Activated naive CD8-positive, alpha-beta T cell treated with anti-CD3 and anti-CD28 coated beads, Interleukin-2, amount 10 ng/mL, durations not matched to agents 7 days and 5 days (primary cell): ENCODE data around the gene BST1. TPM values are rescaled to one million over a fixed set of nuclear protein-coding genes. Genes with fewer than 3 reads are reported as not detected.

ENCODE experiments used
- ATAC-seq: fragments of 150-1000 bp; cut with Tn5 transposase; one replicate; pipeline ENCODE4 v1.10.0; 2021; ENCODE audit warnings: low read depth, moderate library complexity
- POLR2A ChIA-PET: fragments of 350-600 bp; sonication (Branson Sonifier 250); formaldehyde crosslinking; loops from one replicate; lab custom pipeline; 2021; ENCODE audit warnings: antibody characterized with exemption; lab: Charles Lee
- DNase-seq: peaks from one replicate; pipeline ENCODE4 v3.0.0; 2021
- H3K27ac Mint-ChIP-seq: one replicate; pipeline ENCODE4 v1.8.0; 2022; ENCODE audit warnings: mild to moderate bottlenecking, mixed read lengths
- H3K27me3 Mint-ChIP-seq: one replicate; pipeline ENCODE4 v1.8.0; 2022; ENCODE audit warnings: mild to moderate bottlenecking, moderate library complexity, mixed read lengths
- H3K36me3 Mint-ChIP-seq: one replicate; pipeline ENCODE4 v1.8.0; 2021; ENCODE audit warnings: mild to moderate bottlenecking, mixed read lengths
- H3K4me1 Mint-ChIP-seq: one replicate; pipeline ENCODE4 v1.8.0; 2021; ENCODE audit warnings: mixed read lengths
- H3K4me3 Mint-ChIP-seq: one replicate; pipeline ENCODE4 v1.8.0; 2022; ENCODE audit warnings: mild to moderate bottlenecking, moderate library complexity, mixed read lengths
- H3K9me3 Mint-ChIP-seq: one replicate; pipeline ENCODE4 v1.8.0; 2021; ENCODE audit warnings: mixed read lengths
- total RNA-seq, 2 experiments: library from RNA; stranded (reverse); gene quantifications; one replicate each; pipeline ENCODE4 v1.2.3, GENCODE V29; 2021

Gene BST1
- total RNA-seq, 2 experiments from 2014 or later, result 0.78 to 0.91 TPM

DNA sequence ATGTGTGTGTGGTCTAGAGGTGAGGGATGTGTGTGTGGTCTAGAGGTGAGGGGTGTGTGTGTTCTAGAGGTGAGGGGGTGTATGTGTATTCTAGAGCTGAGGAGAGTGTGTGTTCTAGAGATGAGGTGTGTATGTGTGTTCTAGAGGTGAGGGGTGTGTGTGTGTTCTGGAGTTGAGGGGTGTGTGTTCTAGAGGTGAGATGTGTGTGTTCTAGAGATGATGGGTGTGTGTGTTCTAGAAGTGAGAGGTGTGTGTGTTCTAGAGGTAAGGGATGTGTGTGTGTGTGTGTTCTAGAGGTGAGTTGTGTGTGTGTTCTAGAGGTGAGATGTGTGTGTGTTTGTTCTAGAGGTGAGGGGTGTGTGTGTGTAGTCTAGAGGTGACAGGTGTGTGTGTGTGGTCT lies 1.3 kb downstream of the BST1 start:
- no peaks in the 10 kb centered on the region for H3K36me3 Mint-ChIP-seq
- peaks cover 14% of the 10 kb centered on the region for H3K4me1 Mint-ChIP-seq
- H3K4me3 Mint-ChIP-seq, result peak overlapping the region; percentile 93
- peaks cover 21% of the 10 kb centered on the region for H3K27me3 Mint-ChIP-seq
- no peak overlapping the region for H3K27ac Mint-ChIP-seq
- no peak for DNase-seq
- ATAC-seq, result no peak
- no peaks in the 10 kb centered on the region for H3K9me3 Mint-ChIP-seq
- POLR2A ChIA-PET, result no interaction called here

DNA sequence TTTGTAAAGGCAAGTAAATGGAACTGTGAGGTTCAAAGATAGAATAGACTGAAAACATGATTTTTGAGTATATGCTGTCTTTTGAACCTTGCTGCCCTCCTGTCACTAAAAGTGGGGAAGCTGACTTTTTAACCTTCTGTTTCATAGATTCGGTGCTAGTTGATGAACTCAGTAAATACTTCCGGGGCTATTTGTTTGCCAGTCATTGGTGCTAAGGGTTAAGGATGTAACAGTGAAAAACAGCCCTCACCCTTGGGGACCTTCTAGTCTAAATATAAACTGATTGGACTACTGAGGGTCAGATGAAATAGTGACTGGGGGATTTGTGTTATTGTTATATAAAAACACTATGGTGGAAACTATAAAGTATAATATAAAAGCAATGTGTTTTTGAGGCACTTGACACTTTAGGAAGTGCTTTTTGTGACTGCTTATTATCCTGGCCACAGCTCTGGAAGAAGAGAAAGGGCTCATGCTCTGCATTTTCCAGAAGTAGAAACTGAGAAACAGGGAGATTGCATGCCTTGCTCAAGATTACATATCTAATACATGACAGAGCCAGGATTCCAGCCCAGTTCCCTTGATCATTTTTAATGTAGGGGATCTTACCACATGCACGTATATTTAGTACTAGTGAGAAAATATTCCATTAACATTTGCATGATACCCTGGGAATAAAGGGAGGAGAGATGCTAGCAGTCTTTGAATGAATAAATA lies 3.9 kb downstream of the BST1 start:
- no peak overlapping the region for H3K4me3 Mint-ChIP-seq
- H3K36me3 Mint-ChIP-seq, result no peaks in the 10 kb centered on the region
- no peaks in the 10 kb centered on the region for H3K9me3 Mint-ChIP-seq
- POLR2A ChIA-PET, result no interaction called here
- H3K4me1 Mint-ChIP-seq, result peaks cover 14% of the 10 kb centered on the region
- H3K27ac Mint-ChIP-seq, result no peak overlapping the region
- ATAC-seq (no peak), DNase-seq (no peak)
- peaks cover 9% of the 10 kb centered on the region for H3K27me3 Mint-ChIP-seq

DNA sequence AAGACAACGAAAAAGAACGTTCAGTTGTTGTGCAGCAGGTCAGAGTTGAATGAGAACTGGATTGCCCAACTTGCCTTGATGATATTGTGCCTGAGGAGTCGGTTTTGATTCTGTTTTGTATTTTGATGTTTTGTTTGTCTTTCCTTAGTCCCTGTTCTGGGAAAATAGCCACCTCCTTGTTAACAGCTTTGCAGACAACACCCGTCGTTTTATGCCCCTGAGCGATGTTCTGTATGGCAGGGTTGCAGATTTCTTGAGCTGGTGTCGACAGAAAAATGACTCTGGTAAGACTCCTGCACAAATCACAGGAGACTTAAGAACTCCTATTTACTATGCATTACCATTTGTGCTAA lies 4.5 kb downstream of the BST1 start:
- H3K9me3 Mint-ChIP-seq, result no peaks in the 10 kb centered on the region
- no peak overlapping the region for H3K27ac Mint-ChIP-seq
- no peak for DNase-seq
- H3K4me3 Mint-ChIP-seq, result no peak overlapping the region
- ATAC-seq, result no peak
- POLR2A ChIA-PET, result no interaction called here
- H3K36me3 Mint-ChIP-seq, result no peaks in the 10 kb centered on the region
- peaks cover 9% of the 10 kb centered on the region for H3K27me3 Mint-ChIP-seq
- peaks cover 14% of the 10 kb centered on the region for H3K4me1 Mint-ChIP-seq

DNA sequence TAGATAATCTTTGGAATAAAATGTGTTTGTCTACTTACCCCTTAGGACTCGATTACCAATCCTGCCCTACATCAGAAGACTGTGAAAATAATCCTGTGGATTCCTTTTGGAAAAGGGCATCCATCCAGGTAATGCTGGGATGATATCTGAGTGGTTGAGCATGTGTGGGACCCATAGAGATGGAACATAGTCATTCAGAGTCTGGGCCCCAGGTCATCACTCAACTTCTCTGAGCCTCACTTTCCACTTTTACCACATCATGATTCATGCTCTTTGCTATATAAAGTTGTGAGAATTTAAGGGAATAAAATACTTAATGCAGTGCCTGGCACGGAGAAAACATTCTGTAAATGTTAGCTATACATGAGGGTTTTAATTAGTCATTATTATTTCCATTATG lies 8.9 kb downstream of the BST1 start:
- Mint-ChIP-seq H3K36me3 (no peaks in the 10 kb centered on the region), H3K4me3 (no peak overlapping the region), H3K4me1 (no peaks in the 10 kb centered on the region), H3K27ac (no peak overlapping the region), H3K9me3 (no peaks in the 10 kb centered on the region), H3K27me3 (peaks cover 2% of the 10 kb centered on the region)
- ATAC-seq (no peak), DNase-seq (no peak)
- POLR2A ChIA-PET, result no interaction called here

DNA sequence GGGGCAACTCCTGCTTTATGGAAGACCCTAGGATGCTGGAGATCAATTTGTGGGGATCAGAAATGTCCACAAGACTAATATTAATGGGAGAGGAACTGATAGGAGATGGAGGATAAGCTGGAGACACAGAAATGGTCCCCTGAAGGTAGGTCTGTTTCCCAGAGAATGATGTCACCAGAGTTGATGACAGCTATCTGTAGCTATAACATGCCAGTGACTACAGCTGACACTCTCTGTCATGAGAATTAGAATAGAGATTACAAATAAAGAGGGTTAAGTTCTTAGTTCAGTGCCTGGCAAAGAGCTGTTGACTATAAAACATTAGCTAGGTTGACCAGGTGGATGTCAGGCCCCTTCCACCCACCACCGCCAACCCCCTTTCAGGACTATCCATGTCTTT lies 9.3 kb downstream of the BST1 start:
- no peaks in the 10 kb centered on the region for H3K4me1 Mint-ChIP-seq
- no peak for ATAC-seq
- peaks cover 2% of the 10 kb centered on the region for H3K27me3 Mint-ChIP-seq
- no peak overlapping the region for H3K27ac Mint-ChIP-seq
- POLR2A ChIA-PET, result no interaction called here
- H3K36me3 Mint-ChIP-seq, result no peaks in the 10 kb centered on the region
- H3K4me3 Mint-ChIP-seq, result no peak overlapping the region
- no peak for DNase-seq
- H3K9me3 Mint-ChIP-seq, result no peaks in the 10 kb centered on the region

DNA sequence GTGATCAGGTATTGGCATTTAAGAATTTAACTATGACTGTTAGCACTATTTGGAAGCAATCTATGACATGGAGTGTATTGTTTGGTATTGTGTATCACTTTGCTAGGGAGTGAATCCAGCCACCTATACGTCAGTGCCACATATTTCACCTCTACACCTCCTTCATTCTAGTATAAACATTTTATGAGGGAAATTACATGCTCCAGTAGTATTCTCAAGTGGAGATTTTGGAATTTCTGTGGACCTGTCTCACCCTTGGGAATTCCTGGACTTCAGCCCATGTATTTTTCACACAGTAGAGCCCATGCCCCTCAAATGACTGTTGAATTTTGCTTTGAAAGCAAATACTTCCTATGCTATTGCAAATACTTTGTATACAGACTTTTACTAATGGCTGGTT lies 11.3 kb downstream of the BST1 start:
- DNase-seq, result no peak
- Mint-ChIP-seq H3K27ac (no peak overlapping the region), H3K36me3 (no peaks in the 10 kb centered on the region), H3K27me3 (peaks cover 2% of the 10 kb centered on the region), H3K9me3 (no peaks in the 10 kb centered on the region), H3K4me3 (no peak overlapping the region), H3K4me1 (no peaks in the 10 kb centered on the region)
- no peak for ATAC-seq
- POLR2A ChIA-PET, result no interaction called here

DNA sequence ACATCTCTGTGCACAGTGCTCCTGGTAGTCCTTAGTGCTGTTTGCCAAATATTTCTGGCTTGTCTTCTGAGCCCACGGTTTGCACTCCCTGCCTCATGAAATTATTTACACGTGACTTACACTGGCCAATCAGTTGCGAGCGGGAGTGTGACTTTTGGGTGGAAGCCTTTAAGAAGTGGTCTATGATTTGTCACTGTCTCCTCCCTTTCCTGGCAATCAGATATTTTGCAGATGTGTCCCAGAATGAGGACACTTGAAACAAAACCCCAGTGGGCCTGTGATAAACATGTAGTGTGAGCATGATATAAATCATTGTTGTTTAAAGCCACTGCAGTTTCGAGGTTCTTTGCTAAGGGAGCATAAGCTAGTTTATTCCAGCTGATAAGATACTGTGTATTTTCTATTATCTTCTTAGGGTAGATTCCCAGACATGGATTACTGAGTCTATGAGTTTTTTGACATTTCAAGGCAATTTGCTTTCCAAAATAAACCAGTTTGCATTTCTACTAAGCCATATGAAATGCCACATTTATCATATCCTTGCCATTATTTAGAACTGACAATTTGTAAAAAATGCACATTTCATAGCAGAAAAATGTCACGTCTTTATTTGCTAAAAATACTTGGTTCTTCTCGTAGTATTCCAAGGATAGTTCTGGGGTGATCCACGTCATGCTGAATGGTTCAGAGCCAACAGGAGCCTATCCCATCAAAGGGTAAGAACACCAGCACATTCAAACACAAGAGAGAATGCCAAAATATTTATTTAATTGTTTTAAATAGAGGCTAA lies 12.0 kb downstream of the BST1 start:
- Mint-ChIP-seq H3K4me3 (no peak overlapping the region), H3K4me1 (no peaks in the 10 kb centered on the region), H3K36me3 (no peaks in the 10 kb centered on the region), H3K9me3 (no peaks in the 10 kb centered on the region), H3K27me3 (peaks cover 2% of the 10 kb centered on the region), H3K27ac (no peak overlapping the region)
- no peak for DNase-seq
- no peak for ATAC-seq
- POLR2A ChIA-PET, result no interaction called here

DNA sequence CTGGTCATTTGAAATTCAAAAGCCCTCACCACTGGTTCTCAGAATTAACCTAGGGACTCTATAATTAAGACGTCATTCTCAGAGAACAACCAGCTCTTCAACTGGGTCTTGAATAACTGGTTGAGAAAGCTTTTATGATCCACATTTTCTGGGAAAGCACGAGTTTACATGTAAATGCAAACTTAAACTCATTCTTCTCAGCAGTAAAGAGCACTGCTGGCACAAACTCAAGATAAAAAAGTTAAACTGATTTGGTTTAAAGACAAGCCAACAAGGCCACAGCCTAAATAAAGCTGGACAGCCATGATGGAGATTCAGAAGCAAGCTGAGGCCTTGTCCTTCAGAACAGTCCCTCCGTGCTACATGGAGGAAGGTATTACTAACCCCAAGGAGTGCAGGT lies 13.2 kb downstream of the BST1 start:
- Mint-ChIP-seq H3K27me3 (peaks cover 2% of the 10 kb centered on the region), H3K27ac (no peak overlapping the region), H3K4me3 (no peak overlapping the region), H3K36me3 (no peaks in the 10 kb centered on the region), H3K9me3 (no peaks in the 10 kb centered on the region), H3K4me1 (no peaks in the 10 kb centered on the region)
- no peak for DNase-seq
- no peak for ATAC-seq
- POLR2A ChIA-PET, result no interaction called here

DNA sequence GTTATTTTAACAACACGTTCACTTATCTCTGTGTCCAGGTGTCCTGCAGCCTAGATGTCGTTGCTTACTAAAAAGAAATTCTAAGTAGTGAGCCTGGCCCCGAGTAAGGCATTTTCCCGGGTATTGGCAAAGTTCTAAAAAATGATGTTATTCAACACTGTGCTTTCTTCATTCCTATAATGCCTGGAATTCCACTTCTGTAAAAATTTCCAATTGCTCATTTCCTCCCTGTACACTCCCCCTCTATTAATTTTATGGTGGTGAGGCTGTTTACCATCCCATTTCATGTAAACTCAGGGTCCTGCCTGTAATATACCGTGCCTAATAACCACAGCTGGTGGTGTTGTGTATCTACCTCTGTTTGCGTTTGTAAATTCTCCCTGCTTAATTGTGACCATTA lies 14.2 kb downstream of the BST1 start:
- ATAC-seq, result no peak
- Mint-ChIP-seq H3K4me1 (no peaks in the 10 kb centered on the region), H3K27ac (no peak overlapping the region), H3K4me3 (no peak overlapping the region), H3K9me3 (no peaks in the 10 kb centered on the region), H3K27me3 (peaks cover 2% of the 10 kb centered on the region), H3K36me3 (no peaks in the 10 kb centered on the region)
- POLR2A ChIA-PET, result no interaction called here
- DNase-seq, result no peak

DNA sequence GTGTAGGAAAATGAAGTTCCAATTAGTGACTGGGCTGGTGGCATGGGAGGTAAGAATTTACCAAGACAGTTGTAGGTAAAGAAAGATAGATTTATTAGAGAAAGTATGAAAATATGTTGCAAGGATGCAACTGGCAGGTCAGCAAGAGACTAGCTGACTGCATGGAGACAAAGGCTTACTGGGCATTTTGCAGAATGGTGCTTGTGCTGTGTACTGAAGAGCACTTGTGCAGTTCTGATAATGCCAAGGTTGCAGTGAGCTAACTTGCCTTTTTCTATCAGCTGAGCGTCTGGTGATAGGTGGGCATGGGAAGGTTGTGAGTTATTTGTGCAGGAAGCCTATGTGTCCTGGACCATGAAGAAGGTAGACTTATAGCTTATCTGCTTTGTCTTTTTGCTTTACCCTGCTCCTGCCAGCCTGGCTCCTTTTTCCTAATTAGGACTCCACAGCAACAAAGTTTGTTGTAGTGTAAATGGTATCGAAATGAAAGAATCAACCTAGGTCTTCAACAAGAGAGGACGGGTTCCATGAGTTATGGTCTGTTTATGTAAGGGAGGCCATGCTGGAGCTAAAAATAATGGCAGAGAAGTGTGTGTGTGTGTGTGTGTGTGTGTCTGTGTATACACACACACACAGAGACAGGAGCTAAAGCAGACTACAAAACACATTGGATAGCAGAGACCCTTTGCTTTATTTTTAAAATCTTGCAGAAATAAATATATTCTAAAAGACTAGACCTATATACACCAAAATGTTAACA lies 15.0 kb downstream of the BST1 start:
- no peak for ATAC-seq
- POLR2A ChIA-PET, result no interaction called here
- H3K27me3 Mint-ChIP-seq, result peaks cover 2% of the 10 kb centered on the region
- H3K36me3 Mint-ChIP-seq, result no peaks in the 10 kb centered on the region
- H3K4me1 Mint-ChIP-seq, result no peaks in the 10 kb centered on the region
- no peak overlapping the region for H3K4me3 Mint-ChIP-seq
- H3K27ac Mint-ChIP-seq, result no peak overlapping the region
- DNase-seq, result no peak
- no peaks in the 10 kb centered on the region for H3K9me3 Mint-ChIP-seq

DNA sequence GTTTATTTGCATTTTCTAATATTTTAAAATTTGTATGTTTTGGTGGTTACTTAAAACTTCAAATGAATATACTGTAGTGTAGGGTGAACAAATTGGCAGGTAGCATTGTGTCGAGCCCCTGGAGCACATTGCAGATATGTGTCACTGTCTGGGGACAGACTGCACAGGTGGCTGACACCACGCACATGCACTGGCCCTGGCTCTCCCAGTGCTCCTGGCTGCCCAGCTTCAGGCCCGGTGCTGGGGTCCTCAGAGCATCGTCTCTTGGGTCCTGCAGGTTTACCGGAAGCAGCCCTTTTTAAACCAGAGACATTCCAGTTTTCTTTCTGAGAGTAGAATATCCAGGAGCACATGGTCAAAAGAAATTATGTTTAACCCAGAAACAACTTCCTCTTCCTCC lies 15.6 kb downstream of the BST1 start:
- POLR2A ChIA-PET, result no interaction called here
- no peaks in the 10 kb centered on the region for H3K9me3 Mint-ChIP-seq
- no peak overlapping the region for H3K4me3 Mint-ChIP-seq
- no peak overlapping the region for H3K27ac Mint-ChIP-seq
- no peak for DNase-seq
- no peaks in the 10 kb centered on the region for H3K36me3 Mint-ChIP-seq
- ATAC-seq, result no peak
- H3K27me3 Mint-ChIP-seq, result peaks cover 2% of the 10 kb centered on the region
- no peaks in the 10 kb centered on the region for H3K4me1 Mint-ChIP-seq

DNA sequence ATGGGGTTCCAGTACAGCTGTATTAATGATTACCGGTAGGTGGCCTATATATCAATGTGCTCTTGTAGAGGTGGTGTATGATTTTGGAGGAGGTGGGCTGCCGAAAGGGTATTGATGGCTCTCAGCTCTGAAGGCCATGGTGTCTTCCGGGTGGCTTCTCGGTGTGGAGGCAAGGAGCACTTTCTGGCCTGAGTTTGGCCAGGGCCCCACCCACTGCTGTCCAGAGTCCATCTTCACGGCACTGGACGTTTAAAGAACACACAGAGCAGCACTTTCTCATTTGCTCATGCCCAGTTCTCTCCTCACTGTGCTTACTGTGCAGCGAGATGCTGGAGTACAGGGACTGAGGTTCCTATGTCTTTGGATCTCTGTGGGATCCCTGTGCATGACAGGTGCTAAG lies 16.1 kb downstream of the BST1 start:
- POLR2A ChIA-PET, result no interaction called here
- Mint-ChIP-seq H3K9me3 (no peaks in the 10 kb centered on the region), H3K4me1 (no peaks in the 10 kb centered on the region), H3K4me3 (no peak overlapping the region), H3K27me3 (peaks cover 2% of the 10 kb centered on the region), H3K27ac (no peak overlapping the region), H3K36me3 (no peaks in the 10 kb centered on the region)
- DNase-seq (no peak), ATAC-seq (no peak)

DNA sequence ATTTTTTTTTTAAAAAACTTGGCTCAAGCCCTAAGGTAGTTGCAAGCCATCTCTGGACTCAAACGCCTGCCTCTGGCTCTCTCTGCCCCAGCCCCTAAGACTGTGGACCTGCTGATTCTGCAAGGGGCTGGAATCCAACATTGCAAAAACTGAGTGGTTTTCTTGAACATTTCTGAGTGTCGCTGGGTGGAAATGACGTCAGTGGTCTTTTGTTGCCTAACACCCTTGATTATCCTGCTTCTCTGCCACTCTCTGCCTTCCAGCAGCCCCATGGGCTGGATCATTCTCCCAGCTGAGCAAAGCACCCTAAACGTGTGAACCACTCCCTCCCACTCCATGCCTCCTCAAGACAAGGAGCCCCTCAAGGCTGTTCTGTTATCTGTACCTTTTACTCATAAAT lies 16.6 kb downstream of the BST1 start:
- H3K27ac Mint-ChIP-seq, result no peak overlapping the region
- no peak for ATAC-seq
- H3K9me3 Mint-ChIP-seq, result no peaks in the 10 kb centered on the region

DNA sequence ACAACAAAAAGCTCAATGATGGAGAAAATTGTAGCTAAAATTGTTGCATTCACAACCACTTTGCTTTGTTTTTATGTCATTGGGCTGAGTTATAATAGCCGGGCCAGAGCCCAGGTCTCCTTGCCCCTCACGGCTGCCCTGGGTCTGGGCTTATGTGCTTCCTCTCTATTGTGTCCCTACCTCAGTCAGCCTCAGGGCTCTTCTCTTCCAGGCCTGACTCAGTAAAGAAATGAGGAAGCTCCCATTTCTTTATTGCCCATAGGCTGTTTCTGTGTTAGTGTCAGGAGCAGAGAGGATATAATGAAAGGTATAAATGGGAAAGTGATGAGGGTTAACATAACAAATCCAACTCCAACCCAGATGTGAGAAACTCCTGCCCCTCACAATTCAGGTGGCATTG lies 18.0 kb downstream of the BST1 start:
- DNase-seq (no peak), ATAC-seq (no peak)
- Mint-ChIP-seq H3K27ac (no peak overlapping the region), H3K36me3 (no peaks in the 10 kb centered on the region), H3K9me3 (no peaks in the 10 kb centered on the region), H3K27me3 (peaks cover 2% of the 10 kb centered on the region), H3K4me1 (peaks cover 1% of the 10 kb centered on the region), H3K4me3 (no peak overlapping the region)
- POLR2A ChIA-PET, result no interaction called here

More for the DNA sequence above, 16.6 kb downstream of the BST1 start:
- POLR2A ChIA-PET, result no interaction called here
- Mint-ChIP-seq H3K4me3 (no peak overlapping the region), H3K27me3 (peaks cover 2% of the 10 kb centered on the region), H3K36me3 (no peaks in the 10 kb centered on the region), H3K4me1 (no peaks in the 10 kb centered on the region)
- DNase-seq, result no peak
